Ammon's horn (tissue), 1 donor: Measurements from ENCODE around the gene PTPRG.

Experiments
- DNase-seq: peaks from one replicate; pipeline ENCODE4 v3.0.0-alpha.2; 2016; ENCODE audit warnings: low spot score

Gene PTPRG

GRCh38 chr3:62056658-62057057, 495.3 kb downstream of the PTPRG start:
- no peak for DNase-seq

- DNase-seq, result no peak
These were observed 496.1 kb downstream of the PTPRG start for GRCh38 chr3:62057339-62058047.

DNA sequence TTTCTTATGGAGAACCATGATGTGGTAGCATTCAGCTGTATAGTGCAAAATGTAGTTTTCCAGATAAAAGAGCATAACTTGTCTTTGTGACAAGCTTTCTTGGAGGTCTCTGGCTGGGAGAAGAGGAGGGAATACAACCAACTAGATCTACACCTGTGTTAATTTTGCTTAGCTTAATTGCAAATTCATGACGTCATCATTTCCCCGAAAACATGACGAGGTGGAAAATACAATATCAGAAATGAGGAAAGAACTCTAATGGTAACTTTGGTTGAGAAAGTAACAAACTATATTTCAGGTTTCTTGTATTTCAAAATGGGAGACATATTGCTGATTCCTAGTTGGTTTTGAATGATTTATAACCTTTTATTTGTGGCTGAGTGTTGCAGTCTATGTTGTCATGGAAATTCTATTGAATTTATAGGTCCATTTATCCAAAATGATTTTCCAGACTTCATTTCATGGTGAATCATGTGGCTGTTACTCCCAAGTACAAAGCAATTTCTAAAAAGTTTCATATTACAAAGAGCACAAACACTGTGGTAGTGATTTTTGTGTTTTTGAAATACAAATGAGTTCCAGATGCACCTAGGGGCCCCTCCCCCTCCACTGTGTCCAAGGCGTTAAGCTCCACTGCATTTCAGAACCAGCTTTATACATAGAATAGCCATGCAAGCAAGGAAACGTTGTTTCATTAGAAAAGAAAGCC, 504.8 kb downstream of the PTPRG start:
- DNase-seq, result no peak

DNA sequence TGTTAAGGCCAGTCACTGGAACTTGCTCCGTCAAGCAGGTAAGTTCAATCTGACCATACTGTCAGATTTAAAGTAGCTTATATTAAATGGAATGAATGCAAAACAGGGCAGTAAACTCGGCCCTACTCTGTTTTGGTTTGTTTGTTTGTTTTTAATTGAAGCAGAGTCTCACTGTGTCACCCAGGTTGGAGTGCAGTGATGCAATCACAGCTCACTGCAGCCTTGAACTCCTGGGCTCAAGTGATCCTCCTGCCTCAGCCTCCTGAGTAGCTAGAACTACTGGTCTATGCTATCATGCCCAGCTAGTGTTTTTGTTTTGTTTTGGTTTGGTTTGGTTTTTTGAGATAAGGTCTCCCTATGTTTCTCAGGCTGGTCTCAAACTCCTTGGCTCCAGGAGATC, 507.0 kb downstream of the PTPRG start:
- DNase-seq, result no peak

- peak; percentile 14 for DNase-seq
These were observed 509.5 kb downstream of the PTPRG start for GRCh38 chr3:62070891-62071290.

- no peak for DNase-seq
These were observed 511.7 kb downstream of the PTPRG start for GRCh38 chr3:62073038-62073437.

- no peak for DNase-seq
These were observed 523.2 kb downstream of the PTPRG start for GRCh38 chr3:62084558-62084957.

- DNase-seq, result no peak
These were observed 527.2 kb downstream of the PTPRG start for GRCh38 chr3:62088472-62089104.

DNA sequence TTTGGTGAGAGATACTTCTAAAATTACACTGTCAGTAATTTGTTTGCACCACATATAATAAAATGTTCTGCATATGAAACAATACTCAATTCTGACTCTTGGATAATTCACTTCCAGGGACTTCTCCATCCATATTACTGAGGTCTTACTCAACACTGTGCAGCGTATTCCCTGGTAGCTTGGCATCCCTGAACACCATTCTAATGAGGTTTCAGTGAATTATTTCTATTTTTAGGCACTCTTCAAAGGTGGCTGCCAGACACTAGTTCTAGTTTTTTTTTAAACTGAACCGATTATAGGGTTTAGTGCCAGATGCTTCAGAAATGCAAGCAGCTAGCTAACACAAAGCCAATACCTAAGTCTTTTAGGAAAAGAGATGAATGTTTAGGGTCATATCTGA, 528.7 kb downstream of the PTPRG start:
- no peak for DNase-seq

GRCh38 chr3:62090519-62090918, 529.1 kb downstream of the PTPRG start:
- DNase-seq, result no peak

- no peak for DNase-seq
These were observed 531.7 kb downstream of the PTPRG start for GRCh38 chr3:62093025-62093424.

GRCh38 chr3:62094461-62094860, 533.1 kb downstream of the PTPRG start:
- DNase-seq, result no peak

DNA sequence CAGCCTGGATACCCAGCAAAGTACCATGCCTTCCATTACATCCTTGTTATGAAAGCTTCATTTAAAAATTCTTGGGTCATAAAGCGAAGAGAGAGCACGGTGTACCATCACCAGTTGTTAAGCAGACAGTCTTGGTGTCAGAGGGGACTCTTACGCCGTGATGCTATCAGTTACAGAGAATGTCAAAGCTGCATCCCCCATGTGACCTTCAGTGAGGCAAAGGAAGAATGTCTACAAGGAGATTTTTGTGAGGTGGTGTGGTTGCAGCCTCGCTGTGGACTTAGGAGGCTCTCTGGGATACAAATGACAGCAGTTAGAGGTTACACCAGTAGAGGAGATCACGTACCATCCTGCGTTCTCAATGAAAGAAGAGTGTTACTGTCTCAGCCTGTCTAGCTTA, 533.7 kb downstream of the PTPRG start:
- no peak for DNase-seq

DNA sequence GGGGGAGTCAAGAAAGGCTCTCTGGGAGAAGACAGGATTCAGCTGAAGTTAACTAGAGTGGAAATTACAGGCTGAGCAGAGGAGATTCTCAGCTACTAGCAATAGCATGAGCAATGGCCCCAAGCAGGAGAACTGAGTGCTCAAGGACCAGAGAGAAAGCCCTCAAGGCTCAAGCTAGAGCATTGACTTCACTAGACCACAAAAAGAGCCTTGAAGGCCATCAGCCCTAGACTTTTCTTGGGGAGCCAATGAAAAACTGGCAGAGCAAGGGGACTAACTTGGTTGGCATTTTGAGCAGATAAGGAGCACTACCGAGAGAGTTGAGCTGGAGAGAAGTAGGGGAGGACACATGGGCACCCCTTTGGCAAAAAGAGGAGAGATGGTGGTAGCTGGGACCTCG, 534.4 kb downstream of the PTPRG start:
- no peak for DNase-seq

- DNase-seq, result no peak
These were observed 535.1 kb downstream of the PTPRG start for GRCh38 chr3:62096521-62096920.

GRCh38 chr3:62097121-62097520, 535.8 kb downstream of the PTPRG start:
- no peak for DNase-seq

DNA sequence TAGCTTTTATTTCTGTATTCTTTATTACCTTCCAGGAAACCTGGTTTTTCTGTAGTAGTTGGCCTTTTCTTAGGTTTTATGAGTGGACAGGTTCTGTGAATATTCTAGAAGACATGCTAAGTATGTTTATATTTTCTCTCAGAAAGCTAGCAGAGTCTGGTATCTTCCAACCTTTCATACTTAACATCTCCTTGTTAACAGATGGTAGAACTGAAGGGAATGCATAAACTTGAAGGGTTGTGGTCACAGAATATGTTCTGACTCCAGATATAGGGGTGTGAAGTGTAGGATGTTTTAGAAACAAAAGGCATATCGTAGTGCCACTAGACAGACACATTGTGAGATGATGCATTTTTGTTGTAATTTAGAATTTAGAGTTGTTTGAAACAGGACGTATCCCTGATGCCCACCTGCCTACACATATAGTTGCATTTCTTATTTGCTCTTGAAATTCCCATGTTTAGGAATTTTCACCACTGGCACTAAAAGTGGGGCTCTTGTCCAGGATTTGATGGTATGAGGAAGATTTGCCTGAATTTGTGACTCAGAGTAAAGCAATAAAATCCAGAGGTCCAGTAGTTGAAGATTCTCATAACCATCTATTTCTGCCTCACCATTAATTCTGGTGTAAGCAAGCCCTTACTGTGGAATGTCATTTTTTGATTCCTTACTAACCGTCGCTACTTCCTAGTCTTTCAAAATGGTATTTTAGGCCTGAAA, 537.4 kb downstream of the PTPRG start:
- DNase-seq, result no peak

GRCh38 chr3:62100282-62100989, 539.1 kb downstream of the PTPRG start:
- DNase-seq, result no peak

- no peak for DNase-seq
These were observed 540.1 kb downstream of the PTPRG start for GRCh38 chr3:62101488-62101887.

DNA sequence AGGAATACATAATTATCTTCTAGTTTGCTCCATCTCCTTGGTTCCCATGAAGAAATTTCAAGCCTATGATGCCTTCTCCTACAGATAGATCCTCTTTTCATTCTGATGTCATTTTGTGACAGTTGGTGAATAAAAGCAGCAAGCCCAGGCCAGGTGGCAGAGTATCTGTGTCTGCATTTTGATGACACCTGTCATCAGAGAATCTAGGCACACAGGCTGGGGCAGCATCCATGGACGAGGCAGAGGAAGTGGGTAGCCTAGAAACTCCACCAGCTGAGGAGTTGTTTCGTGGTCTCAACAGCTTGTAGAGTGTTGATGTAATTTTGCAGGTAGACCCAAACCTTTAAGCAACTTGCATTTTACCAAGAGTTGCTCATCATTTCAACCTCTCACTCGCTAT, 542.2 kb downstream of the PTPRG start:
- no peak for DNase-seq

DNA sequence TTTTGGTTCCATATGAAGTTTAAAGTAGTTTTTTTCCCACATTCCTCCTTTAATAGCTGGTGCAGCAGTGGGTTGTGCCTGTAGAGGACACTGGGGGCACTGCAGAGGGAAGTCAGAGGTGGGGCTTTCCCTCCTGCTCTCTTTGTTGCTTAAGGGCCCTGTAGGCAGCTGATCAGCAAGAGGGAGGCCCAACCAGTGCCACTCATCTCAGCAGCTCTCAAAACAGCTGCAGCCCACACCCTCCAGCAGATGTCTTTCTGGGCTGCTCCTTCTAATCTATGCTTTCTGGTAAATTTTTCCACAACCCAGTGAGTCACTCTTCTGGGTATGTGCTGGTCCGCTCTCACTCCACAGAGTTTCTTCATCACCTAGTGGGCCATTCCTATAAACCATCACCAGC, 548.2 kb downstream of the PTPRG start:
- no peak for DNase-seq
